ENCODE results near the gene NANOS2. TPM values are rescaled to one million over a fixed set of nuclear protein-coding genes. Genes with fewer than 3 reads are reported as not detected.

Gene NANOS2
- total RNA-seq, 6 experiments from 2014 or later = not detected

GRCh38 chr19:45958769-45959516 lies 44.4 kb upstream of the NANOS2 start:
- Histone ChIP-seq H3K27me3 (no peaks in the 10 kb centered on the region), H3K4me3 (no peak overlapping the region), H3K4me1 (no peaks in the 10 kb centered on the region), H3K9me3 (no peaks in the 10 kb centered on the region), H3K27ac (no peak overlapping the region), H3K36me3 (no peaks in the 10 kb centered on the region)
- intact Hi-C loops (cut with DNase I) = no loop called here
- WGBS (ENCODE audit: insufficient coverage, low coverage, low lambda C conversion rate, missing lambda C conversion rate) = 26% methylated on average over 6 of the region's 12 CpGs
- DNase-seq (no peak), ATAC-seq (peak in 2 of 4 donors; percentile 9 to 31)
- TF ChIP-seq POLR2A (IDR thresholded peaks at IDR 0.05) (no peak), CTCF (IDR thresholded peaks at IDR 0.05) (no peak)

DNA sequence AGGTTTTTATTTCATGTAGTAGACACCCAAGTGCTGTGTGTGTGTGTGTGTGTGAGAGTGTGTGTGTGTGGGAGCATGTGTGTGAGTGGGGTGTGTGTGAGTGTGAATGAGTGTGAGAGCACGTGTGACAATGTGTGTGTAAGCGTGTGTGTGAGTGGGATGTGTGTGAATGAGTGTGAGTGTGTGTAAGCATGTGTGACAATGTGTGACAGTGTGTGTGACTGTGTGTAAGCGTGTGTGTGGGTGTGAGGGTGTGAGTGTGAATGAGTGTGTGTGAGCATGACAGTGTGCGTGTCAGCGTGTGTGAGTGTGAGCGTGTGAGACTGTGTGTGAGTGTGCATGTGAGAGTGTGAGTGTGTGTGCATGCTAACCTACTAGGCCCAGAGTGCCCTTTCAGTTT lies 43.7 kb upstream of the NANOS2 start:
- H3K27ac ChIP-seq = no peak overlapping the region
- H3K4me1 ChIP-seq = no peaks in the 10 kb centered on the region

GRCh38 chr19:45955905-45956608 lies 41.5 kb upstream of the NANOS2 start:
- H3K4me3 ChIP-seq = no peak overlapping the region
- DNase-seq = peak in 2 of 3 donors; percentile 58 to 60
- no peaks in the 10 kb centered on the region for H3K9me3 ChIP-seq
- intact Hi-C loops (cut with DNase I) = no loop called here
- H3K27me3 ChIP-seq = no peaks in the 10 kb centered on the region
- TF ChIP-seq CTCF (IDR thresholded peaks at IDR 0.05) (no peak), POLR2A (IDR thresholded peaks at IDR 0.05) (no peak)
- no peaks in the 10 kb centered on the region for H3K4me1 ChIP-seq
- ATAC-seq = peak; percentile 71 to 85 (median 81)
- 28% methylated on average over 12 of the region's 13 CpGs for WGBS (ENCODE audit: insufficient coverage, low coverage, low lambda C conversion rate, missing lambda C conversion rate)
- no peak overlapping the region for H3K27ac ChIP-seq
- no peaks in the 10 kb centered on the region for H3K36me3 ChIP-seq

More for the DNA sequence above, 43.7 kb upstream of the NANOS2 start:
- WGBS (ENCODE audit: insufficient coverage, low coverage, low lambda C conversion rate, missing lambda C conversion rate) = 67% methylated on average over 6 of the region's 6 CpGs
- H3K36me3 ChIP-seq = no peaks in the 10 kb centered on the region
- TF ChIP-seq POLR2A (IDR thresholded peaks at IDR 0.05) (no peak), CTCF (IDR thresholded peaks at IDR 0.05) (no peak)
- ATAC-seq = no peak
- no peak for DNase-seq
- no peaks in the 10 kb centered on the region for H3K9me3 ChIP-seq
- no peak overlapping the region for H3K4me3 ChIP-seq
- H3K27me3 ChIP-seq = no peaks in the 10 kb centered on the region
- intact Hi-C loops (cut with DNase I) = no loop called here

DNA sequence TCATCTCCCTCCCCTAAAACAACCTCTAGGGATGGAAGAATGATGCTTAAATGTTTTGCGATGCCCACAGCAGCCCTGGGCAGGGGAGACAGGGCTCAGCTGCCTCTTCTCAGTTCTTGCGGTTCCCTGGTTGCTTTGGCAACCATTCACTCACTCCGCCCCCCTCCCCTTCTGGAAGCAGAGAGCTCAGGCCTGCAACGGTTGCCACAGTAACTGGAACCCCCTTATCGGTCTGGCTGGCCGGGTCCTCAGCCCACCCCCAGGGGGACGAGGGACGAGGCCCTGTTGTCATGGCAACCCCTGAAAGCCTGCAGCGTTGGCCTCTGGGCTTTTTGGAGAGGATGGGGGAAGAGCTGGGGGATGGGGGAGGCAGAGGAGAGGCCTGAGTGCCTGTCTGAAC lies 39.6 kb upstream of the NANOS2 start:
- no peak overlapping the region for H3K4me3 ChIP-seq
- H3K27me3 ChIP-seq = no peaks in the 10 kb centered on the region
- ATAC-seq = no peak
- TF ChIP-seq POLR2A (IDR thresholded peaks at IDR 0.05) = no peak
- no peak for TF ChIP-seq CTCF (IDR thresholded peaks at IDR 0.05)
- WGBS (ENCODE audit: insufficient coverage, low coverage, low lambda C conversion rate, missing lambda C conversion rate) = 13% methylated on average over 4 of the region's 9 CpGs
- H3K36me3 ChIP-seq = no peaks in the 10 kb centered on the region
- DNase-seq = no peak
- no peaks in the 10 kb centered on the region for H3K9me3 ChIP-seq
- intact Hi-C loops (cut with DNase I) = no loop called here
- no peak overlapping the region for H3K27ac ChIP-seq
- H3K4me1 ChIP-seq = no peaks in the 10 kb centered on the region

Measured in right lobe of liver (tissue), 6 donors.